ENCODE results near the gene DNMT1.

- no peak for TF ChIP-seq CTCF (IDR thresholded peaks at IDR 0.05)
- no peak for TF ChIP-seq REST (IDR thresholded peaks at IDR 0.05; ENCODE audit: insufficient read depth in 1 of 2, low read depth in 2 of 2, low read length in 1 of 2)
- TF ChIP-seq SIN3A (IDR thresholded peaks at IDR 0.05; ENCODE audit: borderline replicate concordance, insufficient read depth, low read depth, low read length) = no peak
- no peak for TF ChIP-seq POLR2AphosphoS5 (IDR thresholded peaks at IDR 0.05; ENCODE audit: low read depth, low read length)
- TF ChIP-seq TCF7L2 (IDR thresholded peaks at IDR 0.05; ENCODE audit: low read depth, low read length) = no peak
These were observed 35.6 kb upstream of the DNMT1 start for GRCh38 chr19:10230173-10230860.
